ENCODE measurements around the gene SARNP. TPM values are rescaled to one million over a fixed set of nuclear protein-coding genes. Genes with fewer than 3 reads are reported as not detected.

SARNP gene
- total and polyA plus RNA-seq, 9 of the 15 experiments (the other 6 are each of a cell fraction or from before 2014, with no cell fraction given): 70.1 to 400 (median 198) TPM

DNA sequence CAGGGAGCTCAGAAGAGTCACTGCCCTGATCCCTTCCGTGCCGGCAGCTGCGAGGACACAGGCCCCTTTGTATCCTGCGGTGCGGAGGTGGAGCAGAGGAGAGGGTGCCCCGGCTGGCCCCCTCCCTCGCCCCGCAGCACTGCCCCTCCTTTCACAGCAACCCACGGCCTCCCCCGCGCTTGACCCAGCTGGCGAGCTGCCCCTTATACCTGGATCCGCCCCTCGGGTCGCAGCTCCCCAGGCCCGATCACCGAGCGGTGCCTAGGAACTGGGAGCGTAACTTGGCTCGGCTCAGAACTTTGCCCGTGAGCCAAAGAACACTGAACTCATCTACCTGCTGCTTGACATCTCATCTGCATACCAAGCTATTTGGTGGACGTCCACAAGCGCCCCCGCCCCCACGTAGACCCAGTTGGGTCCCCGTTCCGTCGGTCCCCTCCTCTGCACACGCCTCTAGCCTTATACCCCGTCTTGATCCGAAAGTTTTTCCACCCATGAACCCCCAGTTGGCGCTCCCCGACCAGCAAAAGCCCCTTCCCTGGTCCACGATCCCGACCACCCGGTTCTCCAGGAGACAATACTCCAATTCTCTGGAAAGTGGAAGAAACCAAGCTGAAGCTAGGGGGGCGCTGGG, 12.6 kb upstream of the SARNP start (continued):
- TF ChIP-seq, protein P1, sequence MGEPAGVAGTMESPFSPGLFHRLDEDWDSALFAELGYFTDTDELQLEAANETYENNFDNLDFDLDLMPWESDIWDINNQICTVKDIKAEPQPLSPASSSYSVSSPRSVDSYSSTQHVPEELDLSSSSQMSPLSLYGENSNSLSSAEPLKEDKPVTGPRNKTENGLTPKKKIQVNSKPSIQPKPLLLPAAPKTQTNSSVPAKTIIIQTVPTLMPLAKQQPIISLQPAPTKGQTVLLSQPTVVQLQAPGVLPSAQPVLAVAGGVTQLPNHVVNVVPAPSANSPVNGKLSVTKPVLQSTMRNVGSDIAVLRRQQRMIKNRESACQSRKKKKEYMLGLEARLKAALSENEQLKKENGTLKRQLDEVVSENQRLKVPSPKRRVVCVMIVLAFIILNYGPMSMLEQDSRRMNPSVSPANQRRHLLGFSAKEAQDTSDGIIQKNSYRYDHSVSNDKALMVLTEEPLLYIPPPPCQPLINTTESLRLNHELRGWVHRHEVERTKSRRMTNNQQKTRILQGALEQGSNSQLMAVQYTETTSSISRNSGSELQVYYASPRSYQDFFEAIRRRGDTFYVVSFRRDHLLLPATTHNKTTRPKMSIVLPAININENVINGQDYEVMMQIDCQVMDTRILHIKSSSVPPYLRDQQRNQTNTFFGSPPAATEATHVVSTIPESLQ (CRISPR knock-in tag; IDR thresholded peaks at IDR 0.05): no peak
- no peak for TF ChIP-seq BRCA1 (IDR thresholded peaks at IDR 0.05)
- TF ChIP-seq BRCA1 (CRISPR knock-in tag; IDR thresholded peaks at IDR 0.05): peak; percentile 90; the same call in 1 of the 2 replicates
- no peak for TF ChIP-seq RBM22 (IDR thresholded peaks at IDR 0.05; ENCODE audit: low read depth, low read length, poor library complexity, severe bottlenecking)
- TF ChIP-seq, protein P2, sequence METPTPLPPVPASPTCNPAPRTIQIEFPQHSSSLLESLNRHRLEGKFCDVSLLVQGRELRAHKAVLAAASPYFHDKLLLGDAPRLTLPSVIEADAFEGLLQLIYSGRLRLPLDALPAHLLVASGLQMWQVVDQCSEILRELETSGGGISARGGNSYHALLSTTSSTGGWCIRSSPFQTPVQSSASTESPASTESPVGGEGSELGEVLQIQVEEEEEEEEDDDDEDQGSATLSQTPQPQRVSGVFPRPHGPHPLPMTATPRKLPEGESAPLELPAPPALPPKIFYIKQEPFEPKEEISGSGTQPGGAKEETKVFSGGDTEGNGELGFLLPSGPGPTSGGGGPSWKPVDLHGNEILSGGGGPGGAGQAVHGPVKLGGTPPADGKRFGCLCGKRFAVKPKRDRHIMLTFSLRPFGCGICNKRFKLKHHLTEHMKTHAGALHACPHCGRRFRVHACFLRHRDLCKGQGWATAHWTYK (CRISPR knock-in tag; IDR thresholded peaks at IDR 0.05): no peak
- no peak for TF ChIP-seq PHF20 (IDR thresholded peaks at IDR 0.05; ENCODE audit: partially characterized antibody)
- TF ChIP-seq ZNF778 (CRISPR knock-in tag; IDR thresholded peaks at IDR 0.05): no peak
- TF ChIP-seq, protein P3, sequence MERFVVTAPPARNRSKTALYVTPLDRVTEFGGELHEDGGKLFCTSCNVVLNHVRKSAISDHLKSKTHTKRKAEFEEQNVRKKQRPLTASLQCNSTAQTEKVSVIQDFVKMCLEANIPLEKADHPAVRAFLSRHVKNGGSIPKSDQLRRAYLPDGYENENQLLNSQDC (CRISPR knock-in tag; IDR thresholded peaks at IDR 0.05): no peak
- TF ChIP-seq SLC30A9 (CRISPR knock-in tag; IDR thresholded peaks at IDR 0.05): no peak
- TF ChIP-seq XRCC5 (IDR thresholded peaks at IDR 0.05; ENCODE audit: low read depth, low read length): no peak
- TF ChIP-seq, protein P4, sequence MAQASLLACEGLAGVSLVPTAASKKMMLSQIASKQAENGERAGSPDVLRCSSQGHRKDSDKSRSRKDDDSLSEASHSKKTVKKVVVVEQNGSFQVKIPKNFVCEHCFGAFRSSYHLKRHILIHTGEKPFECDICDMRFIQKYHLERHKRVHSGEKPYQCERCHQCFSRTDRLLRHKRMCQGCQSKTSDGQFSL (CRISPR knock-in tag; IDR thresholded peaks at IDR 0.05): no peak
- TF ChIP-seq, protein P4 (tag; IDR thresholded peaks at IDR 0.05): no peak
- peak; percentile 42 for TF ChIP-seq NFIC (IDR thresholded peaks at IDR 0.05)
- no peak for TF ChIP-seq NRF1 (conservative IDR thresholded peaks at IDR 0.05 in 1 of 2, IDR thresholded peaks at IDR 0.05 in 1 of 2)
- TF ChIP-seq PRMT5 (CRISPR knock-in tag; IDR thresholded peaks at IDR 0.05): no peak; the same call in 1 of the 2 replicates
- TF ChIP-seq ZNF436 (CRISPR knock-in tag; IDR thresholded peaks at IDR 0.05): no peak
- TF ChIP-seq PPARD (CRISPR knock-in tag; IDR thresholded peaks at IDR 0.05): no peak
- no peak for TF ChIP-seq HMGN3 (IDR thresholded peaks at IDR 0.05; ENCODE audit: borderline replicate concordance, extremely low read depth, insufficient read length, low read depth, low read length)
- TF ChIP-seq ELF4 (CRISPR knock-in tag; IDR thresholded peaks at IDR 0.05): no peak
- TF ChIP-seq ZNF274 (IDR thresholded peaks at IDR 0.05; ENCODE audit: borderline replicate concordance, low read depth, low read length): no peak
- no peak for TF ChIP-seq NFRKB (IDR thresholded peaks at IDR 0.05; ENCODE audit: low read depth)
- TF ChIP-seq, protein P5, sequence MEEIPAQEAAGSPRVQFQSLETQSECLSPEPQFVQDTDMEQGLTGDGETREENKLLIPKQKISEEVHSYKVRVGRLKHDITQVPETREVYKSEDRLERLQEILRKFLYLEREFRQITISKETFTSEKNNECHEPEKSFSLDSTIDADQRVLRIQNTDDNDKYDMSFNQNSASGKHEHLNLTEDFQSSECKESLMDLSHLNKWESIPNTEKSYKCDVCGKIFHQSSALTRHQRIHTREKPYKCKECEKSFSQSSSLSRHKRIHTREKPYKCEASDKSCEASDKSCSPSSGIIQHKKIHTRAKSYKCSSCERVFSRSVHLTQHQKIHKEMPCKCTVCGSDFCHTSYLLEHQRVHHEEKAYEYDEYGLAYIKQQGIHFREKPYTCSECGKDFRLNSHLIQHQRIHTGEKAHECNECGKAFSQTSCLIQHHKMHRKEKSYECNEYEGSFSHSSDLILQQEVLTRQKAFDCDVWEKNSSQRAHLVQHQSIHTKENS (CRISPR knock-in tag; IDR thresholded peaks at IDR 0.05): no peak
- no peak for TF ChIP-seq STAT5A (IDR thresholded peaks at IDR 0.05; ENCODE audit: borderline replicate concordance, low read length)

Measured in K562 (cell line).